OCI-LY7 (cell line): ENCODE results near the gene CCDC33. TPM values are rescaled to one million over a fixed set of nuclear protein-coding genes. Genes with fewer than 3 reads are reported as not detected.

Experiments used
- BruUV-seq: library from RNA; stranded (reverse); fragments of 400-500 nt; replicated peaks from 2 replicates; lab custom pipeline; 2021; lab: Mats Ljungman, UMichigan
- CTCF ChIA-PET: fragments of 300-600 bp; sonication (Branson Sonifier 250); formaldehyde crosslinking; loops from one replicate; lab custom pipeline; 2022; ENCODE audit warnings: antibody characterized with exemption; ENCODE audit not compliant: unreplicated experiment; lab: Charles Lee
- POLR2A ChIA-PET: fragments of 300-600 bp; sonication (Branson Sonifier 250); formaldehyde crosslinking; loops from one replicate; lab custom pipeline; 2022; ENCODE audit warnings: antibody characterized with exemption; lab: Charles Lee
- DNase-seq: peaks from one replicate; pipeline ENCODE4 v3.0.0-alpha.2; 2015; ENCODE audit warnings: low spot score
- H2AFZ ChIP-seq: fragments of 200-600 bp; sonication (generic), shearing (Covaris generic); 2 replicates; pipeline ENCODE4 v1.6.1; 2014; ENCODE audit warnings: mild to moderate bottlenecking, antibody characterized with exemption, low read length, moderate library complexity
- H3K27ac ChIP-seq: fragments of 200-600 bp; sonication (generic); 2 replicates; pipeline ENCODE4 v1.5.1; 2014; ENCODE audit warnings: mixed run types, low read depth, mild to moderate bottlenecking, moderate library complexity, low read length, inconsistent platforms; ENCODE audit not compliant: poor library complexity, severe bottlenecking
- H3K36me3 ChIP-seq: fragments of 200-600 bp; sonication (generic); 2 replicates; pipeline ENCODE4 v1.6.1; 2014; ENCODE audit warnings: mild to moderate bottlenecking, antibody characterized with exemption, low read length, moderate library complexity, mixed read lengths; ENCODE audit not compliant: insufficient read depth
- H3K4me1 ChIP-seq: fragments of 200-600 bp; sonication (generic); 2 replicates; pipeline ENCODE4 v1.5.1; 2014; ENCODE audit warnings: mild to moderate bottlenecking, low read length; ENCODE audit not compliant: insufficient read depth, poor library complexity, severe bottlenecking
- H3K4me2 ChIP-seq: fragments of 200-600 bp; sonication (generic); 2 replicates; pipeline ENCODE4 v1.6.1; 2014; ENCODE audit warnings: mild to moderate bottlenecking, low read length
- H3K4me3 ChIP-seq: fragments of 200-600 bp; sonication (generic); 2 replicates; pipeline ENCODE4 v1.5.1; 2014; ENCODE audit warnings: mild to moderate bottlenecking, low read depth, low read length; ENCODE audit not compliant: poor library complexity, severe bottlenecking
- H3K79me2 ChIP-seq: fragments of 200-600 bp; sonication (generic); 2 replicates; pipeline ENCODE4 v1.6.1; 2016; ENCODE audit warnings: low read depth, mild to moderate bottlenecking, low read length, moderate library complexity, mixed read lengths; ENCODE audit not compliant: insufficient read depth
- H3K9me2 ChIP-seq: fragments of 200-600 bp; sonication (generic); 2 replicates; pipeline ENCODE4 v1.6.1; 2016; ENCODE audit warnings: mild to moderate bottlenecking, low read length, mixed read lengths; ENCODE audit not compliant: insufficient read depth
- H3K9me3 ChIP-seq: fragments of 200-600 bp; sonication (generic); 2 replicates; pipeline ENCODE4 v1.6.1; 2014; ENCODE audit warnings: mild to moderate bottlenecking, mixed run types, low read length, mixed read lengths
- H4K20me1 ChIP-seq: fragments of 200-600 bp; sonication (generic); 2 replicates; pipeline ENCODE4 v1.6.1; 2014; ENCODE audit warnings: mild to moderate bottlenecking, antibody characterized with exemption, low read length, moderate library complexity, mixed read lengths; ENCODE audit not compliant: insufficient read depth
- CTCF ChIP-seq: fragments of 200-600 bp; sonication (generic); conservative IDR thresholded peaks from 2 replicates; pipeline ENCODE4 v1.5.1; 2014; ENCODE audit warnings: mild to moderate bottlenecking, antibody characterized with exemption, low read length, moderate library complexity, mixed read lengths
- EZH2phosphoT487 ChIP-seq: fragments of 200-600 bp; sonication (generic); IDR thresholded peaks from 2 replicates; pipeline ENCODE4 v1.6.1; 2018; ENCODE audit warnings: low read depth, borderline replicate concordance, mild to moderate bottlenecking, mixed run types, antibody characterized with exemption, low read length, moderate library complexity, mixed read lengths
- intact Hi-C: fragments of 100-400 bp; cut with micrococcal nuclease; formaldehyde crosslinking; loops from one replicate; pipeline ENCODE4 v1.10.0; 2022; ENCODE audit not compliant: unreplicated experiment
- total RNA-seq, 2 experiments: library from RNA; depleted of rRNA in 1 of 2; stranded (reverse); fragments of >200 nt in 1 of 2; shearing (Covaris generic) in 1 of 2; gene quantifications; 2 replicates each; pipeline ENCODE4 v1.2.3, GENCODE V29; 2014 to 2022

The CCDC33 gene
- total RNA-seq, 2 experiments from 2014 or later = not detected

GRCh38 chr15:74225928-74226327, 10.2 kb upstream of the CCDC33 start:
- Histone ChIP-seq H4K20me1 (no peaks in the 10 kb centered on the region), H3K27ac (no peak overlapping the region), H3K4me1 (no peaks in the 10 kb centered on the region), H2AFZ (no peak overlapping the region), H3K9me2 (no peaks in the 10 kb centered on the region), H3K9me3 (no peaks in the 10 kb centered on the region), H3K79me2 (no peaks in the 10 kb centered on the region), H3K4me2 (no peak overlapping the region), H3K36me3 (no peaks in the 10 kb centered on the region), H3K4me3 (no peak overlapping the region)
- intact Hi-C loops = no loop called here
- CTCF ChIA-PET = no interaction called here
- POLR2A ChIA-PET = no interaction called here
- no peak for DNase-seq
- TF ChIP-seq CTCF (no peak), EZH2phosphoT487 (no peak)
- BruUV-seq = no TSS peak

DNA sequence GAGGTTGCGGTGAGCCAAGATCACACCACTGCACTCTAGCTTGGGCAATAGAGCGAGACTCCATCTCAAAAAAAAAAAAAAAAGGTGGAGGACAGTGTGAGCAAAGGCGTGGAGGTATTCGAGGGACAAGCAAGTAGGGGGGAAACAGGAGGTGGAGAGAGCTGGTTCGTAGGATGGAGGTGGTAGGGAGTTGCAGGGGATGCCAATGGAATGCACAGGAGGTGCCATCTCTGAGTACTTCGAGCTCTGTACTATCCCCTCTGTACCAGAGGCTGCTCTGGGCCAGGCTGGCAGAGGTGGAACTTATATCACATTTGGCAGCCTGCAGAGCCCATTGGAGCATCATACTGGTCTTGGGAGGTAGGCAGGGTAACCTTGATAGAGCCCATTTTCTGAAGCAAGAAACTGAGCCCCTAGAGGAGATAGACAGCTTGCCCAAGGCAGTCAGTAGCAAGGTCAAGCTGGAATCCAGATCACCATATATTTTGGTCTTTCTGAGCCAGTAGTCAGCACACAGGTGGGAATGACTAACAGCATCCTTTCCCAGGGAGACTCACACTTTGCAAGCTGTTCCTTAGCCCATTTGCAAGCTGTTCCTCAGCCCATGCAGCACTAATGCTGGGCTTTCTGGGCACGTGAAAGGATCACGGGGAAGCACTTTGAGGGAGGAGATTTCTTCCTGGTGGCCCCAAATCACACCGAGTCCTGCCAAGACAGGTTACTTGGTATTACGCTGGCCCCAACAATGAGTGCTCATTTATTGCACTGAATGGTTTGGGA, 9.2 kb upstream of the CCDC33 start:
- Histone ChIP-seq H3K4me2 (no peak overlapping the region), H2AFZ (no peak overlapping the region), H3K79me2 (no peaks in the 10 kb centered on the region), H4K20me1 (no peaks in the 10 kb centered on the region), H3K36me3 (no peaks in the 10 kb centered on the region), H3K4me1 (no peaks in the 10 kb centered on the region), H3K9me2 (no peaks in the 10 kb centered on the region), H3K4me3 (no peak overlapping the region), H3K27ac (no peak overlapping the region), H3K9me3 (no peaks in the 10 kb centered on the region)
- CTCF ChIA-PET = no interaction called here
- DNase-seq = no peak
- POLR2A ChIA-PET = no interaction called here
- TF ChIP-seq EZH2phosphoT487 = no peak
- no peak for TF ChIP-seq CTCF
- intact Hi-C loops = no loop called here
- BruUV-seq = no TSS peak

DNA sequence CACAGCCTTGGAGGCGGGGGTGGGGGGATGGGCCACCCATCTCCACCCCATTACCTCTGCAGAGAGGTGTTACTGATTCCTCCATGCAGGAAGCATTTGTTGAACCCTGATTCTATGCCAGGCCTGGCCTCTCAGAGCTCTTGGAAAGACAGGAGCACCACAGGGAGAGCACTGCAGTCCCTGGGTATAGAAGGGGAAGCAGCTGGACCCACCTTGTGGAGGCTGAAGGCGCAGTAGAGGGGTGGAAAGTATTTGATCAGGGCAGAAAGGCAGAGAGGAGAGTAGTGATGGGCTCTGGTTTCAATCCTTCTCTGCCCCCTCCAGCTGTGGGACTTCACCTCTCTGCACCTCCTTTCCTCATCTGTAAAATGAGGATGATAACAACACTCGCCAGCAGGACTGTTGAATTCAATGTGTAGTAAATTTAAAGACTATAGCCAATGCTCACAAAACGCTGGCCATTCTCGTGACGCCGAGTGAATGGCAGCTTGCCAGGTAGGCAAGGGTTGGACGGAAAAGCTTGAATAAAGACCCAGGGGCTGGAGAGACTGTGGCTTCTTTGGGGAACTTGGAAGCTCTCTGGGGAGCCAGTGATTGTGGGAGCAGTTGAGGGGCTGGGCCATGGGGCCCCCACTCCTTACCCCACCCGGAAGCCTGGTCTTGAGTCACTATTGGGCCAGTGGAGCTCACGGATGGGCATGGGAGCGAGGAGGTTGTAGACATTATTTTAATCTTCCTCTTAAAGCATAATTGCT, 8.0 kb upstream of the CCDC33 start:
- H4K20me1 ChIP-seq = no peaks in the 10 kb centered on the region
- no peak overlapping the region for H3K27ac ChIP-seq
- TF ChIP-seq EZH2phosphoT487 (no peak), CTCF (no peak)
- intact Hi-C loops = no loop called here
- H3K4me1 ChIP-seq = no peaks in the 10 kb centered on the region
- no peak overlapping the region for H3K4me2 ChIP-seq
- BruUV-seq = no TSS peak
- H3K36me3 ChIP-seq = no peaks in the 10 kb centered on the region
- no peaks in the 10 kb centered on the region for H3K9me2 ChIP-seq
- no peak overlapping the region for H2AFZ ChIP-seq
- H3K9me3 ChIP-seq = no peaks in the 10 kb centered on the region
- no peak overlapping the region for H3K4me3 ChIP-seq
- POLR2A ChIA-PET = no interaction called here
- CTCF ChIA-PET = no interaction called here
- DNase-seq = no peak
- no peaks in the 10 kb centered on the region for H3K79me2 ChIP-seq
